OCI-LY7 (cell line): ENCODE measurements around the gene YJU2. TPM values are rescaled to one million over a fixed set of nuclear protein-coding genes. Genes with fewer than 3 reads are reported as not detected.

Experiments
- BruUV-seq: library from RNA; stranded (reverse); fragments of 400-500 nt; replicated peaks from 2 replicates; lab custom pipeline; 2021; lab: Mats Ljungman, UMichigan
- CTCF ChIA-PET: fragments of 300-600 bp; sonication (Branson Sonifier 250); formaldehyde crosslinking; loops from one replicate; lab custom pipeline; 2022; ENCODE audit warnings: antibody characterized with exemption; ENCODE audit not compliant: unreplicated experiment; lab: Charles Lee
- POLR2A ChIA-PET: fragments of 300-600 bp; sonication (Branson Sonifier 250); formaldehyde crosslinking; loops from one replicate; lab custom pipeline; 2022; ENCODE audit warnings: antibody characterized with exemption; lab: Charles Lee
- DNase-seq: peaks from one replicate; pipeline ENCODE4 v3.0.0-alpha.2; 2015; ENCODE audit warnings: low spot score
- H2AFZ ChIP-seq: fragments of 200-600 bp; sonication (generic), shearing (Covaris generic); 2 replicates; pipeline ENCODE4 v1.6.1; 2014; ENCODE audit warnings: mild to moderate bottlenecking, antibody characterized with exemption, low read length, moderate library complexity
- H3K27ac ChIP-seq: fragments of 200-600 bp; sonication (generic); 2 replicates; pipeline ENCODE4 v1.5.1; 2014; ENCODE audit warnings: mixed run types, low read depth, mild to moderate bottlenecking, moderate library complexity, low read length, inconsistent platforms; ENCODE audit not compliant: poor library complexity, severe bottlenecking
- H3K36me3 ChIP-seq: fragments of 200-600 bp; sonication (generic); 2 replicates; pipeline ENCODE4 v1.6.1; 2014; ENCODE audit warnings: mild to moderate bottlenecking, antibody characterized with exemption, low read length, moderate library complexity, mixed read lengths; ENCODE audit not compliant: insufficient read depth
- H3K4me1 ChIP-seq: fragments of 200-600 bp; sonication (generic); 2 replicates; pipeline ENCODE4 v1.5.1; 2014; ENCODE audit warnings: mild to moderate bottlenecking, low read length; ENCODE audit not compliant: insufficient read depth, poor library complexity, severe bottlenecking
- H3K4me2 ChIP-seq: fragments of 200-600 bp; sonication (generic); 2 replicates; pipeline ENCODE4 v1.6.1; 2014; ENCODE audit warnings: mild to moderate bottlenecking, low read length
- H3K4me3 ChIP-seq: fragments of 200-600 bp; sonication (generic); 2 replicates; pipeline ENCODE4 v1.5.1; 2014; ENCODE audit warnings: mild to moderate bottlenecking, low read depth, low read length; ENCODE audit not compliant: poor library complexity, severe bottlenecking
- H3K79me2 ChIP-seq: fragments of 200-600 bp; sonication (generic); 2 replicates; pipeline ENCODE4 v1.6.1; 2016; ENCODE audit warnings: low read depth, mild to moderate bottlenecking, low read length, moderate library complexity, mixed read lengths; ENCODE audit not compliant: insufficient read depth
- H3K9me2 ChIP-seq: fragments of 200-600 bp; sonication (generic); 2 replicates; pipeline ENCODE4 v1.6.1; 2016; ENCODE audit warnings: mild to moderate bottlenecking, low read length, mixed read lengths; ENCODE audit not compliant: insufficient read depth
- H3K9me3 ChIP-seq: fragments of 200-600 bp; sonication (generic); 2 replicates; pipeline ENCODE4 v1.6.1; 2014; ENCODE audit warnings: mild to moderate bottlenecking, mixed run types, low read length, mixed read lengths
- H4K20me1 ChIP-seq: fragments of 200-600 bp; sonication (generic); 2 replicates; pipeline ENCODE4 v1.6.1; 2014; ENCODE audit warnings: mild to moderate bottlenecking, antibody characterized with exemption, low read length, moderate library complexity, mixed read lengths; ENCODE audit not compliant: insufficient read depth
- CTCF ChIP-seq: fragments of 200-600 bp; sonication (generic); conservative IDR thresholded peaks from 2 replicates; pipeline ENCODE4 v1.5.1; 2014; ENCODE audit warnings: mild to moderate bottlenecking, antibody characterized with exemption, low read length, moderate library complexity, mixed read lengths
- EZH2phosphoT487 ChIP-seq: fragments of 200-600 bp; sonication (generic); IDR thresholded peaks from 2 replicates; pipeline ENCODE4 v1.6.1; 2018; ENCODE audit warnings: low read depth, borderline replicate concordance, mild to moderate bottlenecking, mixed run types, antibody characterized with exemption, low read length, moderate library complexity, mixed read lengths
- intact Hi-C: fragments of 100-400 bp; cut with micrococcal nuclease; formaldehyde crosslinking; loops from one replicate; pipeline ENCODE4 v1.10.0; 2022; ENCODE audit not compliant: unreplicated experiment
- total RNA-seq, 2 experiments: library from RNA; depleted of rRNA in 1 of 2; stranded (reverse); fragments of >200 nt in 1 of 2; shearing (Covaris generic) in 1 of 2; gene quantifications; 2 replicates each; pipeline ENCODE4 v1.2.3, GENCODE V29; 2014 to 2022

YJU2 gene
- total RNA-seq, 2 experiments from 2014 or later: 35.0 to 38.2 TPM

GRCh38 chr19:4298810-4299550 lies 52.1 kb downstream of the YJU2 start:
- no peak for DNase-seq
- Histone ChIP-seq H3K9me3 (no peaks in the 10 kb centered on the region), H3K9me2 (no peaks in the 10 kb centered on the region), H3K4me1 (peaks cover 13% of the 10 kb centered on the region), H4K20me1 (no peaks in the 10 kb centered on the region), H3K27ac (no peak overlapping the region), H3K36me3 (no peaks in the 10 kb centered on the region), H2AFZ (no peak overlapping the region), H3K4me2 (no peak overlapping the region), H3K79me2 (no peaks in the 10 kb centered on the region), H3K4me3 (no peak overlapping the region)
- intact Hi-C loops: no loop called here
- ChIA-PET POLR2A (no interaction called here), CTCF (no interaction called here)
- TF ChIP-seq EZH2phosphoT487: no peak
- TF ChIP-seq CTCF: no peak
- BruUV-seq: no TSS peak

- no TSS peak for BruUV-seq
- no peak overlapping the region for H3K4me3 ChIP-seq
- ChIA-PET CTCF (no interaction called here), POLR2A (no interaction called here)
- H3K79me2 ChIP-seq: no peaks in the 10 kb centered on the region
- H3K27ac ChIP-seq: no peak overlapping the region
- no peaks in the 10 kb centered on the region for H3K9me3 ChIP-seq
- no peaks in the 10 kb centered on the region for H3K36me3 ChIP-seq
- no peak for DNase-seq
- no peaks in the 10 kb centered on the region for H4K20me1 ChIP-seq
- no peak overlapping the region for H2AFZ ChIP-seq
- no peak overlapping the region for H3K4me2 ChIP-seq
- TF ChIP-seq EZH2phosphoT487 (no peak), CTCF (no peak)
- intact Hi-C loops: no loop called here
- no peaks in the 10 kb centered on the region for H3K9me2 ChIP-seq
- H3K4me1 ChIP-seq: peaks cover 13% of the 10 kb centered on the region
Measured at GRCh38 chr19:4300589-4300988, 53.7 kb downstream of the YJU2 start.

- Histone ChIP-seq H3K79me2 (no peaks in the 10 kb centered on the region), H4K20me1 (no peaks in the 10 kb centered on the region), H3K9me2 (no peaks in the 10 kb centered on the region), H3K4me2 (peak overlapping the region; percentile 9; the same call in 1 of the 2 replicates), H3K36me3 (no peaks in the 10 kb centered on the region), H3K4me1 (peaks cover 13% of the 10 kb centered on the region), H3K9me3 (no peaks in the 10 kb centered on the region), H3K27ac (no peak overlapping the region), H3K4me3 (no peak overlapping the region), H2AFZ (peak overlapping the region; percentile 52; the same call in 1 of the 2 replicates)
- TF ChIP-seq EZH2phosphoT487: no peak
- no peak for TF ChIP-seq CTCF
- intact Hi-C loops: no loop called here
- ChIA-PET CTCF (no interaction called here), POLR2A (interaction anchor here (0.6 kb wide), 1 partner anchor 169 kb away, joined by 3 read pairs; no protein-coding TSS in a partner anchor)
- no peak for DNase-seq
- no TSS peak for BruUV-seq
Measured at GRCh38 chr19:4301590-4302242, 54.8 kb downstream of the YJU2 start.
